ENCODE data around the gene PAPSS1.

The PAPSS1 gene

GRCh38 chr4:107577743-107578142, 142.3 kb downstream of the PAPSS1 start:
- no peak overlapping the region for H3K27ac ChIP-seq
- no peaks in the 10 kb centered on the region for H3K27me3 ChIP-seq
- H3K4me1 ChIP-seq (ENCODE audit: control insufficient read depth in 1 of 2, insufficient read depth in 1 of 2, low read depth in 1 of 2, low read length in 1 of 2), result no peaks in the 10 kb centered on the region
- no peaks in the 10 kb centered on the region for H3K36me3 ChIP-seq
- TF ChIP-seq, protein P1, sequence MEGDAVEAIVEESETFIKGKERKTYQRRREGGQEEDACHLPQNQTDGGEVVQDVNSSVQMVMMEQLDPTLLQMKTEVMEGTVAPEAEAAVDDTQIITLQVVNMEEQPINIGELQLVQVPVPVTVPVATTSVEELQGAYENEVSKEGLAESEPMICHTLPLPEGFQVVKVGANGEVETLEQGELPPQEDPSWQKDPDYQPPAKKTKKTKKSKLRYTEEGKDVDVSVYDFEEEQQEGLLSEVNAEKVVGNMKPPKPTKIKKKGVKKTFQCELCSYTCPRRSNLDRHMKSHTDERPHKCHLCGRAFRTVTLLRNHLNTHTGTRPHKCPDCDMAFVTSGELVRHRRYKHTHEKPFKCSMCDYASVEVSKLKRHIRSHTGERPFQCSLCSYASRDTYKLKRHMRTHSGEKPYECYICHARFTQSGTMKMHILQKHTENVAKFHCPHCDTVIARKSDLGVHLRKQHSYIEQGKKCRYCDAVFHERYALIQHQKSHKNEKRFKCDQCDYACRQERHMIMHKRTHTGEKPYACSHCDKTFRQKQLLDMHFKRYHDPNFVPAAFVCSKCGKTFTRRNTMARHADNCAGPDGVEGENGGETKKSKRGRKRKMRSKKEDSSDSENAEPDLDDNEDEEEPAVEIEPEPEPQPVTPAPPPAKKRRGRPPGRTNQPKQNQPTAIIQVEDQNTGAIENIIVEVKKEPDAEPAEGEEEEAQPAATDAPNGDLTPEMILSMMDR (IDR thresholded peaks at IDR 0.05), result no peak
- no peaks in the 10 kb centered on the region for H3K9me3 ChIP-seq
- H3K4me3 ChIP-seq (ENCODE audit: low read depth in 1 of 2, low read length in 1 of 2), result no peak overlapping the region

- H3K4me1 ChIP-seq (ENCODE audit: control insufficient read depth in 1 of 2, insufficient read depth in 1 of 2, low read depth in 1 of 2, low read length in 1 of 2), result no peaks in the 10 kb centered on the region
Measured at GRCh38 chr4:107575243-107575642, 144.8 kb downstream of the PAPSS1 start.

GRCh38 chr4:107572281-107572680, 147.8 kb downstream of the PAPSS1 start:
- Histone ChIP-seq H3K4me1 (ENCODE audit: control insufficient read depth in 1 of 2, insufficient read depth in 1 of 2, low read depth in 1 of 2, low read length in 1 of 2) (no peaks in the 10 kb centered on the region), H3K27me3 (no peaks in the 10 kb centered on the region), H3K4me3 (ENCODE audit: low read depth in 1 of 2, low read length in 1 of 2) (no peak overlapping the region), H3K27ac (no peak overlapping the region), H3K9me3 (no peaks in the 10 kb centered on the region), H3K36me3 (no peaks in the 10 kb centered on the region)
- TF ChIP-seq, protein P1 (IDR thresholded peaks at IDR 0.05), result no peak

More at GRCh38 chr4:107575243-107575642, 144.8 kb downstream of the PAPSS1 start:
- TF ChIP-seq, protein P1 (IDR thresholded peaks at IDR 0.05), result no peak
- H3K36me3 ChIP-seq, result no peaks in the 10 kb centered on the region
- H3K4me3 ChIP-seq (ENCODE audit: low read depth in 1 of 2, low read length in 1 of 2), result no peak overlapping the region
- H3K27me3 ChIP-seq, result no peaks in the 10 kb centered on the region
- no peaks in the 10 kb centered on the region for H3K9me3 ChIP-seq
- no peak overlapping the region for H3K27ac ChIP-seq

- TF ChIP-seq, protein P1 (IDR thresholded peaks at IDR 0.05), result no peak
- no peaks in the 10 kb centered on the region for H3K9me3 ChIP-seq
- H3K27ac ChIP-seq, result no peak overlapping the region
- no peaks in the 10 kb centered on the region for H3K36me3 ChIP-seq
- H3K4me3 ChIP-seq (ENCODE audit: low read depth in 1 of 2, low read length in 1 of 2), result no peak overlapping the region
- H3K4me1 ChIP-seq (ENCODE audit: control insufficient read depth in 1 of 2, insufficient read depth in 1 of 2, low read depth in 1 of 2, low read length in 1 of 2), result no peaks in the 10 kb centered on the region
- H3K27me3 ChIP-seq, result no peaks in the 10 kb centered on the region
Measured at GRCh38 chr4:107570952-107571351, 149.1 kb downstream of the PAPSS1 start.

- H3K27me3 ChIP-seq, result no peaks in the 10 kb centered on the region
- H3K9me3 ChIP-seq, result no peaks in the 10 kb centered on the region
- no peak overlapping the region for H3K4me3 ChIP-seq (ENCODE audit: low read depth in 1 of 2, low read length in 1 of 2)
- no peak overlapping the region for H3K27ac ChIP-seq
- no peaks in the 10 kb centered on the region for H3K4me1 ChIP-seq (ENCODE audit: control insufficient read depth in 1 of 2, insufficient read depth in 1 of 2, low read depth in 1 of 2, low read length in 1 of 2)
- TF ChIP-seq, protein P1 (IDR thresholded peaks at IDR 0.05), result no peak
- H3K36me3 ChIP-seq, result no peaks in the 10 kb centered on the region
Measured at GRCh38 chr4:107564326-107564725, 155.7 kb downstream of the PAPSS1 start.

Measured in neutrophil (primary cell).